GM12872 (cell line): ENCODE results near the gene ZNF530.

Experiments used
- CTCF ChIP-seq: IDR thresholded peaks from 3 replicates; pipeline ENCODE4 v1.5.1; 2011; ENCODE audit warnings: low read depth, mild to moderate bottlenecking, low read length, moderate library complexity; ENCODE audit not compliant: insufficient read depth

The ZNF530 gene

GRCh38 chr19:57563547-57563946 is 36.1 kb upstream of the ZNF530 start:
- no peak for TF ChIP-seq CTCF

GRCh38 chr19:57566396-57567265 is 33.1 kb upstream of the ZNF530 start:
- TF ChIP-seq CTCF, result no peak

GRCh38 chr19:57570707-57571106 is 29.0 kb upstream of the ZNF530 start:
- TF ChIP-seq CTCF, result no peak

- no peak for TF ChIP-seq CTCF
Measured at GRCh38 chr19:57572415-57572947, 27.2 kb upstream of the ZNF530 start.

GRCh38 chr19:57576661-57577060 is 23.0 kb upstream of the ZNF530 start:
- no peak for TF ChIP-seq CTCF

GRCh38 chr19:57578487-57579205 is 21.0 kb upstream of the ZNF530 start, which contains the start of gene ZNF416:
Gene ZNF416 (minus strand): TSS chr19:57578911. CDS start chr19:57578704, 207 bp downstream.
- TF ChIP-seq CTCF, result no peak; the same call in 2 of the 3 replicates

GRCh38 chr19:57583104-57583520 is 16.6 kb upstream of the ZNF530 start:
- no peak for TF ChIP-seq CTCF
